Left ventricle myocardium superior (tissue), 1 donor: ENCODE data around the gene MSX2. TPM values are rescaled to one million over a fixed set of nuclear protein-coding genes. Genes with fewer than 3 reads are reported as not detected.
"Not testable (repeated sequence)": the region's sequence is repeated elsewhere in the genome, so short reads cannot be mapped to it uniquely, and the experiment has no call there.

Experiments used
- ATAC-seq: fragments of 200-7000 bp; cut with Tn5 transposase; one replicate; pipeline ENCODE4 v1.9.1; 2020; ENCODE audit warnings: mild to moderate bottlenecking, moderate library complexity
- DNase-seq: peaks from one replicate; pipeline ENCODE4 v3.0.0-alpha.2; 2020
- intact Hi-C: fragments of 100-400 bp; cut with micrococcal nuclease; formaldehyde crosslinking; loops from one replicate; pipeline ENCODE4 v1.11.0; 2022
- microRNA-seq: library from miRNA; unstranded; fragments of <30 nt; microRNA quantifications from one replicate; pipeline ENCODE4 v1.2.0, GENCODE V29; 2020; ENCODE audit warnings: borderline number of aligned reads
- total RNA-seq: library from RNA; stranded (reverse); fragmentation: NEBNext Ultra II Directional; extraction: Animal tissue kit (Norgen Biotek cat#: 25700); gene quantifications from one replicate; pipeline ENCODE4 v1.2.1, GENCODE V29; 2021
- donor health status: DM: no; HTN: yes; CAD: no; lungs with severe emphysema.

The MSX2 gene
- total RNA-seq, 1 donor from 2014 or later = 1.9 TPM

- no peak for ATAC-seq
These were observed 36.3 kb downstream of the MSX2 start for GRCh38 chr5:174760721-174761120.

GRCh38 chr5:174761341-174761740 lies 37.0 kb downstream of the MSX2 start:
- ATAC-seq, DNase-seq, intact Hi-C loops: not testable (repeated sequence)

More at GRCh38 chr5:174760721-174761120, 36.3 kb downstream of the MSX2 start:
- intact Hi-C loops = no loop called here
- no peak for DNase-seq

GRCh38 chr5:174764309-174764708 lies 39.9 kb downstream of the MSX2 start:
- intact Hi-C loops = no loop called here
- DNase-seq (no peak), ATAC-seq (no peak)

- DNase-seq = no peak
- ATAC-seq = no peak
- intact Hi-C loops = no loop called here
These were observed 41.2 kb downstream of the MSX2 start for GRCh38 chr5:174765540-174765939.

- intact Hi-C loops = no loop called here
- ATAC-seq (no peak), DNase-seq (no peak)
These were observed 43.3 kb downstream of the MSX2 start for GRCh38 chr5:174767670-174768069.

GRCh38 chr5:174769005-174769404 lies 44.6 kb downstream of the MSX2 start:
- ATAC-seq (no peak), DNase-seq (no peak)
- intact Hi-C loops = no loop called here

GRCh38 chr5:174773371-174773770 lies 49.0 kb downstream of the MSX2 start:
- no peak for DNase-seq
- intact Hi-C loops = no loop called here
- ATAC-seq = no peak

GRCh38 chr5:174775081-174775480 lies 50.7 kb downstream of the MSX2 start:
- ATAC-seq = no peak
- intact Hi-C loops = no loop called here

GRCh38 chr5:174777111-174777510 lies 52.7 kb downstream of the MSX2 start:
- no peak for DNase-seq
- ATAC-seq = no peak
- intact Hi-C loops = no loop called here

More at GRCh38 chr5:174775081-174775480, 50.7 kb downstream of the MSX2 start:
- no peak for DNase-seq

GRCh38 chr5:174777583-174777982 lies 53.2 kb downstream of the MSX2 start:
- DNase-seq (no peak), ATAC-seq (no peak)
- intact Hi-C loops = no loop called here

Small RNA genes within 50 kb of the gene (microRNA-seq; reads per million reads assigned to microRNA genes)
- not detected for gene MIR4634
